ENCODE data around the gene MRPS15.

MRPS15 gene

GRCh38 chr1:36417931-36418330 lies 46.3 kb downstream of the MRPS15 start:
- no peak for DNase-seq

DNA sequence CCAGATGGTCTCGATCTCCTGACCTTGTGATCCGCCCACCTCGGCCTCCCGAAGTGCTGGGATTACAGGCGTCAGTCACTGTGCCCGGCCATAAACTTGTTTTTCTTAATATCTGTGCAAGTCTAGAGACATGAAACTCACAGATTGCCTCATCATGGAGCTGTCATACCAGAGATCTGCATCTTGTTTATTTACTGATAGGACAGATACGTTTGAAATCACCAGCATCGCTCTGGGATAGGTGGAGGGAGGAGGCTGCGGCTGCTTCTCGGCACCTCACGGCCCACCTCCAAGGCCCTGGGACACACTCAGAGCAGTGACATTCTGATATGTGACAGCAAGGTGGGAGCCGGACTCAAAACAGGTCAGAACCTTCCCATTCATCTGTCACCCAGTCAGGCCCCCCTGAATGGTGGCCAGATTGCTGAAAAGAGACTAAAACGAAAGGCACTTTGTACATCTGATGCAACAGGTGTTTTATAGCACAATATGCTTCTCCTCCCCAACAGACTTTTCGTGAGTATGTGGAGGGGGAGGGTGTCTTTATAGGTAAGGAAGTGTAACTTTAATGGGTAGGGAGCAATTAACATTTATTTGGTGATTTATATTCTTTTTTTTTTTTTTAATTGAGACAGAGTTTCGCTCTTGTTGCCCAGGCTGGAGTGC lies 48.4 kb downstream of the MRPS15 start:
- no peak for DNase-seq

DNA sequence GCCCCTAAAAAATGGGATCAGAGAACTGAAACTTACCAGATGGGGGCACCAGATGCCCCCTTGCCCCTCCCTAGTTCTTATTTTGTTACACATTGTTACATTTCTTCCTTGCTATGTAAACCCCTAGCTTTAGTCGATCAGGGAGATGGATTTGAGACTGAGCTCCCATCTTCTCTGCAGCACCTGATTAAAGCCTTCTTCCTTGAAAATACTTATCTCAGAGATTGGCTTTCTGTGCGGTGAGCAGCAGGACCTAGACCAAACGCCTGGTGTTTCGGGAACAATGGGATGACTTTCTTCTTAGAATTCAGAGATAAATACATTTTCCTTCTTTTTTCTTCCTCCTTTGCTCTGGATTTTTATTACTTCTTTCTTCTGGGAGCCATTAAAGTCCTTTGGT lies 49.8 kb downstream of the MRPS15 start:
- no peak for DNase-seq

- DNase-seq: peak; percentile 15
Measured at GRCh38 chr1:36411674-36412648, 52.2 kb downstream of the MRPS15 start.

DNA sequence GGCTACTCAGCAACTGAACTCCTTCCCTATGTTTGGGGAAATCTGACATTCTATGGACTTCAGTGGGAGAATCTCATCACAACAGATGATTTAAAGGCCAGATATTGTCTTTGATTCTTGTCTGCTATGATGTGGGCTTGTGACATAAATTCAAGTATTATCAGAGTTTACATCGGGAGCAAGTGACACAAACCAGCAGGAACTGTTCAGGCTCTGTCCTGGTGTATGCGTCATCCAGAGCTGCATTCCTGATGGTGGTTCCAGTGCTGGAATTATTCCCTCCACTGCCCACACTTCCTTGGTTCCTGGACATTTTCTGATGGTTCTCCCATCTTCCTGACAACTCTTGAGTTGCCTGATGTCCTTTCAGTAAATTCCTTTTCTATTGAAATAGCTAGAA lies 55.7 kb downstream of the MRPS15 start:
- no peak for DNase-seq

- no peak for DNase-seq
Measured at GRCh38 chr1:36406440-36406839, 57.7 kb downstream of the MRPS15 start.

All from NCI-H774 (cell line).